IMR-90 (cell line): ENCODE measurements around the gene GJD2. TPM values are rescaled to one million over a fixed set of nuclear protein-coding genes. Genes with fewer than 3 reads are reported as not detected.

Source experiments
- ATAC-seq: fragments of 200-7000 bp; cut with Tn5 transposase; 2 replicates; pipeline ENCODE4 v1.9.1; 2020; ENCODE audit warnings: low read depth, mild to moderate bottlenecking, moderate library complexity
- BruUV-seq: library from RNA; stranded (reverse); fragments of 400-500 nt; replicated peaks from 2 replicates; lab custom pipeline; 2021; lab: Mats Ljungman, UMichigan
- CTCF ChIA-PET: fragments of 300-600 bp; formaldehyde crosslinking; extraction: SDS; loops from one replicate; lab custom pipeline; 2021; ENCODE audit warnings: antibody characterized with exemption; lab: Yijun Ruan, JAX
- POLR2A ChIA-PET: fragments of 300-600 bp; sonication (Branson Sonifier 250); formaldehyde crosslinking; loops from one replicate; lab custom pipeline; 2022; ENCODE audit warnings: antibody characterized with exemption; ENCODE audit not compliant: unreplicated experiment; lab: Charles Lee
- DNase-seq: peaks from one replicate; pipeline ENCODE4 v3.0.0; 2013
- H2AFZ ChIP-seq: replicated peaks from 2 replicates; pipeline ENCODE3; 2013; ENCODE audit warnings: low read length, mild to moderate bottlenecking; ENCODE audit not compliant: poor library complexity
- H2AK5ac ChIP-seq: 2 replicates; pipeline ENCODE4 v1.6.1; 2013; ENCODE audit warnings: low read depth, low read length, inconsistent platforms
- H2AK9ac ChIP-seq: replicated peaks from 2 replicates; pipeline ENCODE3; 2013; ENCODE audit warnings: mild to moderate bottlenecking, low read depth, low read length, moderate library complexity; ENCODE audit not compliant: poor library complexity
- H2BK120ac ChIP-seq: 2 replicates; pipeline ENCODE4 v1.6.1; 2013; ENCODE audit warnings: low read depth, low read length, inconsistent platforms
- H2BK15ac ChIP-seq: 3 replicates; pipeline ENCODE4 v1.6.1; 2013; ENCODE audit warnings: low read depth, low read length, inconsistent platforms
- H2BK20ac ChIP-seq: 2 replicates; pipeline ENCODE4 v1.6.1; 2013; ENCODE audit warnings: low read depth, mild to moderate bottlenecking, inconsistent platforms, low read length, moderate library complexity
- H2BK5ac ChIP-seq: 2 replicates; pipeline ENCODE4 v1.6.1; 2013; ENCODE audit warnings: mild to moderate bottlenecking, low read depth, low read length, inconsistent platforms; ENCODE audit not compliant: poor library complexity, severe bottlenecking
- H3K14ac ChIP-seq: replicated peaks from 2 replicates; pipeline ENCODE4 v1.6.1; 2013; ENCODE audit warnings: low read depth, low read length, inconsistent platforms
- H3K18ac ChIP-seq: 2 replicates; pipeline ENCODE4 v1.6.1; 2013; ENCODE audit warnings: low read depth, low read length, control low read depth
- H3K23ac ChIP-seq: 2 replicates; pipeline ENCODE4 v1.6.1; 2013; ENCODE audit warnings: low read depth, low read length, inconsistent platforms
- H3K27ac ChIP-seq: 2 replicates; pipeline ENCODE4 v1.5.1; 2013; ENCODE audit warnings: mild to moderate bottlenecking, control low read depth, low read length; ENCODE audit not compliant: insufficient read depth
- H3K27me3 ChIP-seq: 2 replicates; pipeline ENCODE4 v1.6.1; 2013; ENCODE audit warnings: low read length; ENCODE audit not compliant: control insufficient read depth, insufficient read depth
- H3K36me3 ChIP-seq: 2 replicates; pipeline ENCODE4 v1.6.1; 2013; ENCODE audit warnings: low read length, mixed read lengths; ENCODE audit not compliant: control insufficient read depth, insufficient read depth
- H3K4ac ChIP-seq: 2 replicates; pipeline ENCODE4 v1.6.1; 2013; ENCODE audit warnings: low read depth, low read length, inconsistent platforms
- H3K4me1 ChIP-seq: 2 replicates; pipeline ENCODE4 v1.6.1; 2013; ENCODE audit warnings: low read length, mixed read lengths; ENCODE audit not compliant: control insufficient read depth, insufficient read depth
- H3K4me2 ChIP-seq: 2 replicates; pipeline ENCODE4 v1.6.1; 2013; ENCODE audit warnings: low read depth, mild to moderate bottlenecking, control low read depth, low read length, moderate library complexity
- H3K4me3 ChIP-seq: 2 replicates; pipeline ENCODE4 v1.5.1; 2013; ENCODE audit warnings: low read depth, mild to moderate bottlenecking, control low read depth, low read length, moderate library complexity; ENCODE audit not compliant: insufficient read depth
- H3K56ac ChIP-seq: 2 replicates; pipeline ENCODE4 v1.6.1; 2013; ENCODE audit warnings: low read length, inconsistent platforms; ENCODE audit not compliant: insufficient read depth; ENCODE audit errors: extremely low read depth
- H3K79me1 ChIP-seq, 2 experiments: 2 replicates each; pipeline ENCODE4 v1.6.1; 2013; ENCODE audit warnings: low read length in 2 of 2, inconsistent platforms in 1 of 2, low read depth in 1 of 2
- H3K9ac ChIP-seq: 2 replicates; pipeline ENCODE4 v1.6.1; 2013; ENCODE audit warnings: low read depth, low read length, control low read depth
- H3K9me1 ChIP-seq: 2 replicates; pipeline ENCODE4 v1.6.1; 2013; ENCODE audit warnings: low read length, inconsistent platforms; ENCODE audit not compliant: insufficient read depth
- H3K9me3 ChIP-seq: 2 replicates; pipeline ENCODE4 v1.6.1; 2013; ENCODE audit warnings: low read length; ENCODE audit not compliant: control insufficient read depth, insufficient read depth
- H4K20me1 ChIP-seq: 2 replicates; pipeline ENCODE4 v1.6.1; 2013; ENCODE audit warnings: low read length, inconsistent platforms; ENCODE audit not compliant: insufficient read depth
- H4K5ac ChIP-seq: 2 replicates; pipeline ENCODE4 v1.6.1; 2013; ENCODE audit warnings: mild to moderate bottlenecking, low read depth, low read length, control low read depth
- H4K8ac ChIP-seq, 2 experiments: 2 replicates each; pipeline ENCODE4 v1.6.1; 2013; ENCODE audit warnings: low read depth in 2 of 2, low read length in 2 of 2, control low read depth in 1 of 2, inconsistent platforms in 1 of 2
- H4K91ac ChIP-seq: 2 replicates; pipeline ENCODE4 v1.6.1; 2013; ENCODE audit warnings: low read depth, low read length, inconsistent platforms; ENCODE audit not compliant: insufficient read depth
- BHLHE40 ChIP-seq: fragments of 150-350 bp; IDR thresholded peaks from 2 replicates; pipeline ENCODE4 v1.6.1; 2016; ENCODE audit warnings: mild to moderate bottlenecking, low read depth, low read length
- CEBPB ChIP-seq: IDR thresholded peaks from 2 replicates; pipeline ENCODE4 v1.6.1; 2012; ENCODE audit warnings: low read depth, low read length, improper control_type of control experiment
- CHD1 ChIP-seq: IDR thresholded peaks from 2 replicates; pipeline ENCODE4 v1.6.1; 2012; ENCODE audit warnings: low read depth, low read length, improper control_type of control experiment
- FOS ChIP-seq: fragments of 150-350 bp; IDR thresholded peaks from 2 replicates; pipeline ENCODE4 v1.6.1; 2016; ENCODE audit warnings: low read depth, low read length
- MAFK ChIP-seq: IDR thresholded peaks from 2 replicates; pipeline ENCODE4 v1.6.1; 2012; ENCODE audit warnings: low read depth, low read length, improper control_type of control experiment
- MAZ ChIP-seq: IDR thresholded peaks from 2 replicates; pipeline ENCODE4 v1.6.1; 2012; ENCODE audit warnings: low read depth, mild to moderate bottlenecking, low read length, improper control_type of control experiment, moderate library complexity, borderline replicate concordance
- MXI1 ChIP-seq: IDR thresholded peaks from 2 replicates; pipeline ENCODE4 v1.6.1; 2012; ENCODE audit warnings: low read depth, mild to moderate bottlenecking, low read length, moderate library complexity, borderline replicate concordance
- NFE2L2 ChIP-seq: fragments of 150-350 bp; IDR thresholded peaks from 2 replicates; pipeline ENCODE4 v1.6.1; 2016; ENCODE audit warnings: low read depth, mild to moderate bottlenecking, low read length
- POLR2A ChIP-seq: IDR thresholded peaks from 2 replicates; pipeline ENCODE4 v1.6.1; 2012; ENCODE audit warnings: mild to moderate bottlenecking, low read depth, low read length
- RFX5 ChIP-seq: IDR thresholded peaks from 2 replicates; pipeline ENCODE4 v1.8.0; 2012; ENCODE audit warnings: low read depth, mild to moderate bottlenecking, low read length, moderate library complexity
- SMC3 ChIP-seq: fragments of 150-350 bp; IDR thresholded peaks from 2 replicates; pipeline ENCODE4 v1.6.1; 2016; ENCODE audit warnings: low read depth, mild to moderate bottlenecking, antibody characterized with exemption, low read length, moderate library complexity
- WGBS, 2 experiments: methylation state at CpG; one replicate each; pipeline versions ENCODE4 v1.1.5 to v1.1.7; 2013; ENCODE audit warnings: missing lambda C conversion rate in 2 of 2; ENCODE audit not compliant: insufficient read length in 1 of 2; ENCODE audit errors: extremely low coverage in 2 of 2; 5-methylcytosine and 5-hydroxymethylcytosine counted together
- dilution Hi-C: fragments of 300-500 bp; cut with HindIII; formaldehyde crosslinking; loops from one replicate; pipeline ENCODE4 v1.14.3; 2018; ENCODE audit warnings: low sequenced_read_pairs; ENCODE audit not compliant: unreplicated experiment
- in situ Hi-C: fragments of 300-500 bp; cut with MboI; formaldehyde crosslinking; loops from 3 replicates; pipeline ENCODE4 v1.14.3; 2019; ENCODE audit warnings: low sequenced_read_pairs, inconsistent platforms, mixed read lengths
- intact Hi-C: fragments of 100-400 bp; cut with micrococcal nuclease; formaldehyde crosslinking; loops from 2 replicates; pipeline ENCODE4 v1.10.0; 2022
- polyA plus RNA-seq, 3 experiments: library from polyadenylated mRNA; depleted of rRNA; stranded (reverse); fragments of >200 nt; gene quantifications; 2 replicates each; pipeline ENCODE4 v1.2.3, GENCODE V29; 2012; ENCODE audit warnings: low replicate concordance in 1 of 3
- total RNA-seq: library from RNA; depleted of rRNA; stranded (reverse); fragments of >200 nt; gene quantifications from 2 replicates; pipeline ENCODE4 v1.2.3, GENCODE V29; 2012
- TF ChIP-seq, protein P1 (sequence below): conservative IDR thresholded peaks from 2 replicates; pipeline ENCODE4 v1.5.1; 2012; ENCODE audit warnings: mild to moderate bottlenecking, low read depth, low read length, improper control_type of control experiment
- TF ChIP-seq, protein P2 (sequence below): fragments of 150-350 bp; IDR thresholded peaks from 2 replicates; pipeline ENCODE4 v1.6.1; 2016; ENCODE audit warnings: low read depth, mild to moderate bottlenecking, low read length, moderate library complexity, borderline replicate concordance
- TF ChIP-seq, protein P3 (sequence below): fragments of 150-350 bp; IDR thresholded peaks from 2 replicates; pipeline ENCODE4 v1.6.1; 2017; ENCODE audit warnings: mild to moderate bottlenecking, antibody characterized with exemption, low read length, low read depth

GJD2 gene
- total and polyA plus RNA-seq, 2 of the 4 experiments (the other 2 are of a cell fraction) = not detected

DNA sequence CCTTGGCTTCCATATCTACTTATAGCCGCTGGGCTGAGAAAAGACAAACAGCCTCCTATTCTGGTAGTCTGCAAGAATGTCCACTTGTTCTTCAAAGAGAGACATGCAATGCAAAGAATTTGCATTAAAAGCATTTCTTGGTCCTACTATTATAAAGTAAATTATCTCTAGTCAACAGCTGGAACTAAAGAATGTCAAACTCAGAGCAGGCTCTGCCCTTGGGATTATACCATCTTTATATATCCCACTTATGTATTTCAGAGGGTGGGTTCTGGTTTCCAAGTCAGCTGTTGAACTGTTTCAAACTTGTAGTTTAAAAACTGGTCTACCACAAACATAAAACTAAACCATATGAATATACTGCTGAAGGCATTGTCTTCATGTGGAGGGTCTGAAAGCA is 47.6 kb upstream of the GJD2 start:
- Histone ChIP-seq H3K14ac (no peak overlapping the region), H3K9me1 (no peaks in the 10 kb centered on the region; the same call in 1 of the 2 replicates), H3K4me3 (no peak overlapping the region), H2BK20ac (no peak overlapping the region), H3K4me1 (peaks cover 11% of the 10 kb centered on the region), H2BK120ac (no peak overlapping the region), H4K20me1 (no peaks in the 10 kb centered on the region), H3K9me3 (no peaks in the 10 kb centered on the region), H3K4me2 (no peak overlapping the region), H3K23ac (no peak overlapping the region), H3K36me3 (no peaks in the 10 kb centered on the region), H4K5ac (no peak overlapping the region), H3K27ac (no peak overlapping the region), H3K4ac (no peak overlapping the region), H3K9ac (no peak overlapping the region), H2AK9ac (no peak overlapping the region), H4K91ac (no peak overlapping the region), H4K8ac (no peak overlapping the region), H3K18ac (no peak overlapping the region), H3K79me1 (no peaks in the 10 kb centered on the region), H2BK15ac (no peak overlapping the region), H2AFZ (no peak overlapping the region), H3K27me3 (no peaks in the 10 kb centered on the region), H3K56ac (no peak overlapping the region), H2BK5ac (no peak overlapping the region), H2AK5ac (no peak overlapping the region)
- DNase-seq (no peak), ATAC-seq (no peak)
- POLR2A ChIA-PET = no interaction called here
- BruUV-seq = no TSS peak
- intact Hi-C loops = no loop called here
- CTCF ChIA-PET = no interaction called here
- TF ChIP-seq CEBPB (no peak), SMC3 (no peak), CHD1 (no peak), POLR2A (no peak), BHLHE40 (no peak), MXI1 (no peak), NFE2L2 (no peak), RFX5 (no peak), FOS (no peak), MAFK (no peak), MAZ (no peak)
- TF ChIP-seq, protein P1, sequence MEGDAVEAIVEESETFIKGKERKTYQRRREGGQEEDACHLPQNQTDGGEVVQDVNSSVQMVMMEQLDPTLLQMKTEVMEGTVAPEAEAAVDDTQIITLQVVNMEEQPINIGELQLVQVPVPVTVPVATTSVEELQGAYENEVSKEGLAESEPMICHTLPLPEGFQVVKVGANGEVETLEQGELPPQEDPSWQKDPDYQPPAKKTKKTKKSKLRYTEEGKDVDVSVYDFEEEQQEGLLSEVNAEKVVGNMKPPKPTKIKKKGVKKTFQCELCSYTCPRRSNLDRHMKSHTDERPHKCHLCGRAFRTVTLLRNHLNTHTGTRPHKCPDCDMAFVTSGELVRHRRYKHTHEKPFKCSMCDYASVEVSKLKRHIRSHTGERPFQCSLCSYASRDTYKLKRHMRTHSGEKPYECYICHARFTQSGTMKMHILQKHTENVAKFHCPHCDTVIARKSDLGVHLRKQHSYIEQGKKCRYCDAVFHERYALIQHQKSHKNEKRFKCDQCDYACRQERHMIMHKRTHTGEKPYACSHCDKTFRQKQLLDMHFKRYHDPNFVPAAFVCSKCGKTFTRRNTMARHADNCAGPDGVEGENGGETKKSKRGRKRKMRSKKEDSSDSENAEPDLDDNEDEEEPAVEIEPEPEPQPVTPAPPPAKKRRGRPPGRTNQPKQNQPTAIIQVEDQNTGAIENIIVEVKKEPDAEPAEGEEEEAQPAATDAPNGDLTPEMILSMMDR = no peak
- TF ChIP-seq, protein P2, sequence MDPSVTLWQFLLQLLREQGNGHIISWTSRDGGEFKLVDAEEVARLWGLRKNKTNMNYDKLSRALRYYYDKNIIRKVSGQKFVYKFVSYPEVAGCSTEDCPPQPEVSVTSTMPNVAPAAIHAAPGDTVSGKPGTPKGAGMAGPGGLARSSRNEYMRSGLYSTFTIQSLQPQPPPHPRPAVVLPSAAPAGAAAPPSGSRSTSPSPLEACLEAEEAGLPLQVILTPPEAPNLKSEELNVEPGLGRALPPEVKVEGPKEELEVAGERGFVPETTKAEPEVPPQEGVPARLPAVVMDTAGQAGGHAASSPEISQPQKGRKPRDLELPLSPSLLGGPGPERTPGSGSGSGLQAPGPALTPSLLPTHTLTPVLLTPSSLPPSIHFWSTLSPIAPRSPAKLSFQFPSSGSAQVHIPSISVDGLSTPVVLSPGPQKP = no peak
- TF ChIP-seq, protein P3, sequence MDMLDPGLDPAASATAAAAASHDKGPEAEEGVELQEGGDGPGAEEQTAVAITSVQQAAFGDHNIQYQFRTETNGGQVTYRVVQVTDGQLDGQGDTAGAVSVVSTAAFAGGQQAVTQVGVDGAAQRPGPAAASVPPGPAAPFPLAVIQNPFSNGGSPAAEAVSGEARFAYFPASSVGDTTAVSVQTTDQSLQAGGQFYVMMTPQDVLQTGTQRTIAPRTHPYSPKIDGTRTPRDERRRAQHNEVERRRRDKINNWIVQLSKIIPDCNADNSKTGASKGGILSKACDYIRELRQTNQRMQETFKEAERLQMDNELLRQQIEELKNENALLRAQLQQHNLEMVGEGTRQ = no peak
- dilution Hi-C loops = no loop called here
- no CpG with 5 or more reads among the region's 1 CpG for WGBS, 2 experiments
- in situ Hi-C loops = no loop called here
